ENCODE measurements around the gene PHC3. TPM values are rescaled to one million over a fixed set of nuclear protein-coding genes. Genes with fewer than 3 reads are reported as not detected.

PHC3 gene
- total RNA-seq, 1 donor from 2014 or later, result 105 TPM

GRCh38 chr3:170083343-170083742 is 98.2 kb downstream of the PHC3 start:
- intact Hi-C loops (cut with micrococcal nuclease), result no loop called here
- Mint-ChIP-seq H3K4me1 (peaks cover 17% of the 10 kb centered on the region), H3K27ac (no peak overlapping the region), H3K9me3 (no peaks in the 10 kb centered on the region), H3K36me3 (ENCODE audit: low read depth) (peaks cover 64% of the 10 kb centered on the region), H3K4me3 (no peak overlapping the region), H3K27me3 (no peaks in the 10 kb centered on the region)
- CTCF ChIA-PET, result no interaction called here
- POLR2A ChIA-PET, result interaction anchor here (0.5 to 1.1 kb wide), 4 partner anchors 23 to 271 kb away, joined by 3 read pairs; partner anchors contain the start of genes LRRC34 and LRRIQ4
- TF ChIP-seq, protein P1, sequence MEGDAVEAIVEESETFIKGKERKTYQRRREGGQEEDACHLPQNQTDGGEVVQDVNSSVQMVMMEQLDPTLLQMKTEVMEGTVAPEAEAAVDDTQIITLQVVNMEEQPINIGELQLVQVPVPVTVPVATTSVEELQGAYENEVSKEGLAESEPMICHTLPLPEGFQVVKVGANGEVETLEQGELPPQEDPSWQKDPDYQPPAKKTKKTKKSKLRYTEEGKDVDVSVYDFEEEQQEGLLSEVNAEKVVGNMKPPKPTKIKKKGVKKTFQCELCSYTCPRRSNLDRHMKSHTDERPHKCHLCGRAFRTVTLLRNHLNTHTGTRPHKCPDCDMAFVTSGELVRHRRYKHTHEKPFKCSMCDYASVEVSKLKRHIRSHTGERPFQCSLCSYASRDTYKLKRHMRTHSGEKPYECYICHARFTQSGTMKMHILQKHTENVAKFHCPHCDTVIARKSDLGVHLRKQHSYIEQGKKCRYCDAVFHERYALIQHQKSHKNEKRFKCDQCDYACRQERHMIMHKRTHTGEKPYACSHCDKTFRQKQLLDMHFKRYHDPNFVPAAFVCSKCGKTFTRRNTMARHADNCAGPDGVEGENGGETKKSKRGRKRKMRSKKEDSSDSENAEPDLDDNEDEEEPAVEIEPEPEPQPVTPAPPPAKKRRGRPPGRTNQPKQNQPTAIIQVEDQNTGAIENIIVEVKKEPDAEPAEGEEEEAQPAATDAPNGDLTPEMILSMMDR (IDR thresholded peaks at IDR 0.05), result no peak
- DNase-seq (no peak), ATAC-seq (ENCODE audit: low read depth) (no peak)

- CTCF ChIA-PET, result no interaction called here
- Mint-ChIP-seq H3K4me1 (peaks cover 21% of the 10 kb centered on the region), H3K27ac (no peak overlapping the region), H3K4me3 (no peak overlapping the region), H3K36me3 (ENCODE audit: low read depth) (peaks cover 59% of the 10 kb centered on the region), H3K9me3 (no peaks in the 10 kb centered on the region), H3K27me3 (no peaks in the 10 kb centered on the region)
- DNase-seq, result no peak
- POLR2A ChIA-PET, result no interaction called here
- no peak for ATAC-seq (ENCODE audit: low read depth)
- TF ChIP-seq, protein P1 (IDR thresholded peaks at IDR 0.05), result no peak
- intact Hi-C loops (cut with micrococcal nuclease), result no loop called here
These were observed 100.3 kb downstream of the PHC3 start for GRCh38 chr3:170081079-170081741.

DNA sequence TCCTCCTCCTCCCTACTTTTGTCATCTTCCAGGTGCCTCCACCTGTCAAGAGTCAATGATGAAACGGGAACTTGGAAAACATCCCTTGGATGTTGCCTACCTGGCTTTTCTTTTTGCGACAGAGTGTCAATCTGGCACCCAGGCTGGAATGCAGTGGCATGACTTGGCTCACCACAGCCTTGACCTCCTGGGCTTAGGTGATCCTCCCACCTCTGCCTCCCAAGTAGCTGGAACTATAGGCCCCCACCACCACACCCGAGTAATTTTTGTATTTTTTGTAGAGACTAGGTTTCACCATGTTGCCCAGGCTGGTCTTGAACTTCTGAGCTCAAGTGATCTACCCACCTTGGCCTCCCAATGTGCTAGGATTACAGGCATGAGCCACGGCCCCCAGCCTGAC is 100.9 kb downstream of the PHC3 start:
- Mint-ChIP-seq H3K27ac (peak overlapping the region; percentile 50), H3K27me3 (no peaks in the 10 kb centered on the region), H3K4me1 (peaks cover 21% of the 10 kb centered on the region), H3K36me3 (ENCODE audit: low read depth) (peaks cover 55% of the 10 kb centered on the region), H3K9me3 (no peaks in the 10 kb centered on the region), H3K4me3 (no peak overlapping the region)
- CTCF ChIA-PET, result no interaction called here
- TF ChIP-seq, protein P1 (IDR thresholded peaks at IDR 0.05), result no peak
- no peak for ATAC-seq (ENCODE audit: low read depth)
- DNase-seq, result no peak
- POLR2A ChIA-PET, result interaction anchor here (1.5 kb wide), 1 partner anchor 22 kb away, joined by 3 read pairs; no protein-coding TSS in a partner anchor
- intact Hi-C loops (cut with micrococcal nuclease), result no loop called here

DNA sequence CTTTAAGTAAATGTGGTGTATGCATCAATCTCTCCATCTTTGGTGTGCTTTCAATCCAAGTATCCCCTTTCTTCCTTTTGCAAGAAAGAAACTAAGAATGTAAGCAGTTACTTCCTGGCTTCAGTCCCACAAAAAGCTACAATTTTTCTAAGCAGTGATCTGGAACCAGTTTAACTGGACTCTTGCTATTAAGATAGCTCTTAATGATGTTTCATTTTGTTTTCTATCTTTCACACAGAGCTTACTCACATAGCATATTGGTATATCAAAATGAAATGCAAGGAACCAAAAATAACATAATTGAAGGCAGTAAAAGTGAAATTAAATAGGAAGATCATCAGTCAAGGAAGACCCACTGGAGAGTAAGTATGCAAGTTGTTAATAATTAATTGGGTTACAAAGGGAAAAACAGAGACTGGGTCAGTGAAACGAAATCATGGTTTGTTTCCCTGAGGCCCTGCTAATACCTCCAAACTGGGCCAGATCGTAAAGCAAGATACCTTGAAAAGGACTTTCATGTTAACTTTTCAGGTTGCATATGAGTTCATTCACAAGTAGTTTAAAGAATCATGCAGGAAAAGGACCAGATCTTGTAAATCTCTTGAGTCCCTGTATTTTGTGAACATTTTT is 101.9 kb downstream of the PHC3 start:
- no peak for DNase-seq
- no peak overlapping the region for H3K4me3 Mint-ChIP-seq
- no peaks in the 10 kb centered on the region for H3K27me3 Mint-ChIP-seq
- TF ChIP-seq, protein P1 (IDR thresholded peaks at IDR 0.05), result no peak
- ChIA-PET CTCF (no interaction called here), POLR2A (interaction anchor here (1.5 kb wide), 1 partner anchor 21 kb away, joined by 3 read pairs; no protein-coding TSS in a partner anchor)
- no peaks in the 10 kb centered on the region for H3K9me3 Mint-ChIP-seq
- H3K4me1 Mint-ChIP-seq, result peaks cover 21% of the 10 kb centered on the region
- intact Hi-C loops (cut with micrococcal nuclease), result no loop called here
- ATAC-seq (ENCODE audit: low read depth), result no peak
- H3K36me3 Mint-ChIP-seq (ENCODE audit: low read depth), result peaks cover 51% of the 10 kb centered on the region
- H3K27ac Mint-ChIP-seq, result peak overlapping the region; percentile 19

DNA sequence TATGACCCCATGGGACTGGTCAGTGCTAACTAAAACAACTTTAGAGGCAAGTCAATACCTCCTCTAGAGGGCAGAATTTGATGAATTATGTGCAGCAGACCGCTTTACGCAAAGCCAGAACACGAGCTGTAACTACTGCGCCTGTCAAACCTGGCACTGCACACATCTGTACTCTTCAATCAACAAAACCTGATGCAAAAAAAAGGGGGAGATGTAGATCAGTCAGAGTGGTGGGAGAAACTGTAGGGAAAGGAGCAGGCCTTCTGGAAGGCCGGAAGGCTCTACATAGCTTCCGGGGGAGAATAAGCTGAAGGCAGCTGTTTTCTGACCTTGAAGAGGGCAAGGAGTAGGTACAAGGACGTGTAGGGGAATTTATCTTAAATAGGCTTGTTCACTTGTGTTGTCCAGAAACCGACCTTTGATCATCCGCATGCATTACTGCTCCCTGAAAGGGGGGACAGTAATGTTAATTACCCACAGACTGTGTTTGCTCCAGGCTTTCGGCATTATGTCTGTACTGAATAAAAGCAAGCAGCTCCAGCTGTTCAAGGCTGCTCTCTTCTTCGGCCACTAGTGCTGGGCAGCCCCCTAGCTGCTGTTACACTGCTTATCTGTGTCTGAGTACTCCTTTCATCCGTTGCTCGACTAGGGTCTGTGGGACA is 102.8 kb downstream of the PHC3 start:
- CTCF ChIA-PET, result no interaction called here
- no peak for ATAC-seq (ENCODE audit: low read depth)

More for the DNA sequence above, 102.8 kb downstream of the PHC3 start:
- no peak for DNase-seq
- Mint-ChIP-seq H3K36me3 (ENCODE audit: low read depth) (peaks cover 45% of the 10 kb centered on the region), H3K9me3 (no peaks in the 10 kb centered on the region), H3K27me3 (no peaks in the 10 kb centered on the region), H3K27ac (no peak overlapping the region), H3K4me1 (peaks cover 14% of the 10 kb centered on the region), H3K4me3 (no peak overlapping the region)
- intact Hi-C loops (cut with micrococcal nuclease), result no loop called here
- POLR2A ChIA-PET, result interaction anchor here (1.5 kb wide), 1 partner anchor 20 kb away, joined by 3 read pairs; no protein-coding TSS in a partner anchor
- TF ChIP-seq, protein P1 (IDR thresholded peaks at IDR 0.05), result no peak

Data from activated B cell treated with CpG ODN at 0.5 μM for 24 hours (primary cell).